ENCODE results near the gene CCL23.
"Not testable (repeated sequence)": the region's sequence is repeated elsewhere in the genome, so short reads cannot be mapped to it uniquely, and the experiment has no call there.

Gene CCL23, protein sequence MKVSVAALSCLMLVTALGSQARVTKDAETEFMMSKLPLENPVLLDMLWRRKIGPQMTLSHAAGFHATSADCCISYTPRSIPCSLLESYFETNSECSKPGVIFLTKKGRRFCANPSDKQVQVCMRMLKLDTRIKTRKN

DNA sequence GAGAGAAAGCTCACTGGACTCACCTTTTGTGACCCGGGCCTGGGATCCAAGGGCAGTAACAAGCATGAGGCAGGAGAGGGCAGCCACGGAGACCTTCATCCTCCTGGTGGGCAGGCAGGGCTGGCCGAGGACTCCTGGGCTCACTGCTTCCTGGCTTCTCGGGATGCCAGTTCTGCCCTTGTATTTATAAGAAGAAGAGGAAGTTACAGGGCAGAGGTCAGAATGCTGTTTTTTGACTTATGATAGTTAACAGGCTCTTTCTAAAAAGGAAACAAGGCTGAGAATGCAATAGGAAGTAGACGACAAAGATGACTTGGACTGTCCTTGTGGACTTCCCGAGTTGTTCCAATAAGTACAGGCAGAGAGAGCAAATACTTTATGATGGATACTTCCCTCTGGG, at the start of gene CCL23:
Gene CCL23, minus strand, starts transcription at position 174 of the 400 bp plus-strand sequence. Its CDS starts 75 bp downstream, at position 99.
- DNase-seq: no peak

- DNase-seq: peak; percentile 69
Measured at GRCh38 chr17:36066365-36066985, 48.7 kb upstream of the CCL23 start.

DNA sequence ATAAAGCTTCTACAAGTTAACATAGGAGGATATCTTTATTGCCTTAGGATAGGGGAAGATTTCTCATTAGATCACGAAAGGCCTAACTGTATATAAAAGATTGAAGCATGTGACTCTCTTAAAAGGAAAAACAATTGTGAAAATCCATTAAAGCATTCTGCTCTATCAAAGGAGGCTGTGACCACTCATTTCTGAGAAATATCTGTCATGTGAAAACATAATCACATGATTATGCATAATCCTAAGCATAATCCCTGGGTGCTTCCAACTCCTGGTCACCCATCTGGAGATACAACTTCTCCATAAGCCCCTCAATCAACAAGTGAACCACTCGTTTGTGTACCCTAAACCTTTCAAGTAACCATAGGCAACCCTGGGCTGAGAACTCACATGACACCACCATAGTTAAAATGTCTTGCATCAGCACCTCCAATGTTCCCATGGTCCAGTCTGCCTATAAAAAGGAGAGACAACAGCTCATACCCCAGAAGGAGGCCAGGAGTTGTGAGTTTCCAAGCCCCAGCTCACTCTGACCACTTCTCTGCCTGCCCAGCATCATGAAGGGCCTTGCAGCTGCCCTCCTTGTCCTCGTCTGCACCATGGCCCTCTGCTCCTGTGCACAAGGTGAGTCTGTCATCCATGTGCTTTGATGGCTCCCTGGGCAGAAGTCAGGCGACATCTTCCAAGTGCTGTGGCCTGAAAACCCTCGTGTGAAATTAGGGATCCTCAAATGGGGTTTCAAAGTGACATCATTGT, 46.2 kb upstream of the CCL23 start, which contains the start of gene CCL18:
Gene CCL18, plus strand, starts transcription at position 487 of the 756 bp plus-strand sequence. Its CDS starts 71 bp downstream, at position 558.
- no peak for DNase-seq

GRCh38 chr17:36060816-36061215, 43.0 kb upstream of the CCL23 start:
- no peak for DNase-seq

- DNase-seq: no peak
Measured at GRCh38 chr17:36059406-36059805, 41.6 kb upstream of the CCL23 start.

DNA sequence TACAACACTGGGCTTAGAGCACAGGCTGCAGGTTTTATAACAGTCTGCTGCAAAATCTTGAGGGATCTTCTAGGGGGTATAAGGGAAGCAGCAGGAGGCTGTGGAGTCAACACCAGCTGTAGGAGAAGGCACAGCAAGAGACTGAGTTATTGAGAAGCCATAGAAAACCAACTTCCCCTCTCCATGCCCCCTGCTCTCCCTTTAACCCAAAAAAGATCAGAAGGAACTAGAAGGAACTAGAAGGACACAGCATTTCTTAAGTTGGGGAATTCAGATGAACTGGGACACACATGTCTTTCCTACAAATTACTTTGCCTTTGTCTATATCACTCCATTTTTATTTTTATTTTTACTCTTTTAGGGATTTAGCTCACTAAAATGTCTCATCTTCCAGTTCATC, 40.1 kb upstream of the CCL23 start:
- no peak for DNase-seq

GRCh38 chr17:36055921-36056520, 38.2 kb upstream of the CCL23 start:
- no peak for DNase-seq

DNA sequence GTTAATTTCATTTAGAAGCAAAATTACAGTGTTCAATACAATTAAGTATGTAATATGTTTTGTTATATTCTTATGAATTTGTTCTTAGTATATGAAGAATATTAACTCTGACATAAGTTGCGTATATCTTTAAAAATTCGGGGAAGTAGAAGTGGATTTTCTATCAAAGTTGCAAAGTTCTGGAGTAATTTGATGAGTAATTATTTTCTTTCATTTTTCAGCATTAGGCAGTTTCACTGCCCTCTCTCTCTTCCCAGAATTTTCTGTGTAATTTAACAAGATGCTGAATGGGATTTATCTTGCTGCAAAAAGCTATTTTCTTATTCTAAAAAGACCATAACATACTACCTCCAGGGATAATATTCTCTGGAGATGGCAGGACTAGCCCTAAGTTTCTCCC, 37.4 kb upstream of the CCL23 start:
- DNase-seq: no peak

GRCh38 chr17:36049643-36050042, 31.9 kb upstream of the CCL23 start:
- no peak for DNase-seq

GRCh38 chr17:36048066-36048465, 30.3 kb upstream of the CCL23 start:
- DNase-seq: no peak

DNA sequence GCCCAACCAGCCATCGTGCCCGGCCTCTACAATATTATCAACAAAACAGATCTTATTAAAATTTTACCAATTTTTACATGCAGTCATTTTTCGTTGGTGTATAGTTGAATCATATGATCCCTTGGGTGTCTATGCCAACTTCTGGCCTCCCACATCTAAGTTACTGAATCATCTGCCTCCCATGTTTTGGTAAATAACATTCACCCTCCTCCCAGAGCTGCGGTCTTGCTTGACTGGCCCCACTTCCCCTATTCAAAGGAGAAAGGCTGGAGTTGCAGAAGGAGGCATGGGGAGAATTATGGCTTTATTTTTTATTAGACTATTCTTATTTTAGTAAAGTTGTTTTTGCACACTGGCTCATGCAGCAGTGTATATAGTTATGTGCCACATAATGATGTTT, 18.5 kb upstream of the CCL23 start:
- no peak for DNase-seq

GRCh38 chr17:36034127-36034526, 16.4 kb upstream of the CCL23 start:
- DNase-seq: no peak

DNA sequence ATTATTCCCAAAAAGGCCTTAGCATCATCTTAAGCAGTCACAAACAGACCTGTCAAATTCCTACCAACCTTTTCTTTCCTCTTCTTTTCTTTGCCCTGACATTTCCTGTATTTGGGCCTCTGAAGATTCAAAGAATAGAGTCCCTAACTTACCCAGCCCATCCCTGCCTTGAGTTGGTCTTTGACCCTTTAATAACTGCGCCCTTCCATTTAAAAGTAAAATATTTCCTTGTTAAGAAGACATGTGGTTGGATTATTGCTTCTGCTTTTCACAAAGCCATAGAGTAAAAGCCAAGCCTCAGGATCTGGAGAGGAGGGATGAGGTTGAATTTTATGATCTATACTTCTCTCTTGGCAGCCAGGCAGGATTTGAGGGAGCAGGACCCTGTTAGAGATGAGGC, 13.2 kb upstream of the CCL23 start:
- no peak for DNase-seq

- no peak for DNase-seq
Measured at GRCh38 chr17:36027761-36028160, 10.0 kb upstream of the CCL23 start.

DNA sequence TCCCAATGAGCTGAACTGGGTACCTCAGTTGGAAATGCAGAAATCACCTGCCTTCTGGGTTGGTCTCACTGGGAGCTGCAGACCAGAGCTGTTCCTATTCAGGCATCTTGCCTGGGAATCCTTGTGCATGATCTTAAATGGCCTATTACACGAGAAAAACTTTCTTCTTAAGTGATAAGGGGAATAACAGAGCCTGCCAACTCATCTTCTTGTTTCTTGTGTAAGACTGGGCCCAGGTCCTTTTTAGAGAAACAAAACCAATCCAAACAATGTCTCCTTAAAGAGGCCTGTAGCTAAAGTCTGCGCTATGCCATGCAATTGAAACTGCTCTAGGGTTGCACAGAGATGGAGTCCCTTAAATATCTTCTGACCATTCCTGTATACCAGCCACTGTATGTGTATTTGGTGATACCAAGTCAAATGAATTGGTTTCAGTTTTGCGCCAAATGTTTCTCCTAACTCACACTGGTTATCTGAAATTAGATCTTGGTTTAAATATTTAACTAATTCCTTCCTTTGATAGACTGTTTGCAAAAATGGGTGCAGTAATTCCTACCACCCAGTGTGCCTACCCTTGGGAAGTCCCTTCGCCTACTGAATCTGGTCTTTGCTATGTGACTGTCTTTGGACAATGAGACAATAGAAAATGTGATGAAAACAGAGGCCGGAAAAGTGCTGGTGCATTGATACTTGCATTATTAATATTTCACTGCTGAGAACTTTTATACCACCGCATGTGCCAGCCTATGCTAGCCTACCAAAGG, 6.5 kb upstream of the CCL23 start:
- DNase-seq: no peak

GRCh38 chr17:36019423-36019822, 1.7 kb upstream of the CCL23 start:
- no peak for DNase-seq

- no peak for DNase-seq
Measured at GRCh38 chr17:36016555-36016954, 1.2 kb downstream of the CCL23 start.

DNA sequence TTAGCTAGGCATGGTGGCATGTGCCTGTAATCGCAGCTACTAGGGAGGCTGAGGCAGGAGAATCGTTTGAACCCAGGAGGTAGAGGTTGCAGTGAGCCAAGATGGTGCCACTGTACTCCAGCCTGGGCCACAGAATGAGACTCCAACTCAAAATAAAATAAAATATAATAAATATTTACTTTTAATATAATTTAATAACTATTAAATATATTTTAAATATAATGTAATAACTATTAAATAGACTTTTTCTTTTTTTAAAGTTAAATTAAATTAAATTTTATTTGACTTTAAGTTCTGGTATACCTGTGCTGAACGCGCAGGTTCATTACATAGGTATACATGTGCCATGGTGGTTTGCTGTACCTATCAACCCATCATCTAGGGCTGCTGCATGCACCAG, 1.9 kb downstream of the CCL23 start:
- not testable (repeated sequence) for DNase-seq

GRCh38 chr17:36014946-36015345, 2.8 kb downstream of the CCL23 start:
- no peak for DNase-seq

GRCh38 chr17:36011201-36011600, 6.6 kb downstream of the CCL23 start:
- no peak for DNase-seq

GRCh38 chr17:36008998-36009665, 8.6 kb downstream of the CCL23 start:
- DNase-seq: no peak

GRCh38 chr17:36004594-36005108, 13.1 kb downstream of the CCL23 start:
- no peak for DNase-seq

Data from activated CD4-positive, alpha-beta T cell treated with anti-CD3 and anti-CD28 coated beads, Interleukin-2, Interleukin-6, amounts not matched to agents 100 ng/mL and 50 ng/mL, durations not matched to agents 16 hours and 8 hours (primary cell).